ENCODE data around the gene PXN.
"Not testable (repeated sequence)": the region's sequence is repeated elsewhere in the genome, so short reads cannot be mapped to it uniquely, and the experiment has no call there.

PXN gene

DNA sequence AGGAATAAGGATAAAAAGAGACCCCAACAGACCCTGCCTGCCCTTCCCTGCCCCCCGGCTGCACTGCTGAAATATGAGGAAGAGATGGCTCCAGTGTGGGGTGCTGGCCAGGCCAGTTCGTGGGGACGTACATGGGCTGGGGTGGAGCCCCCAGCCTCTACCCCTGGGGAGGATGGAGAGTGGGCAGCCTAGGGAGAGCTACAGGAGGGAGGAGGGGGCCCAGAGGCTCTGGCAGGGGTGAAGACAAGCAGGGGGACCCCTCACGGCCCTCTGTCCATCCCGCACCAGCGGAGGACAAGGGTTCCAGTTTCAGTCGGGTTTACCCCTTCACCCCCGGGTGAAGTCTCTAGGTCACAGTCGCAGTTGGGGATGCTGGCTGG is 53.6 kb downstream of the PXN start:
- DNase-seq (ENCODE audit: low read depth in 2 of 3, low spot score in 2 of 3): no peak

GRCh38 chr12:120211243-120211903 is 54.2 kb downstream of the PXN start:
- DNase-seq (ENCODE audit: low read depth in 2 of 3, low spot score in 2 of 3): no peak

- no peak for DNase-seq (ENCODE audit: low read depth in 2 of 3, low spot score in 2 of 3)
These were observed 55.7 kb downstream of the PXN start for GRCh38 chr12:120209851-120210250.

DNA sequence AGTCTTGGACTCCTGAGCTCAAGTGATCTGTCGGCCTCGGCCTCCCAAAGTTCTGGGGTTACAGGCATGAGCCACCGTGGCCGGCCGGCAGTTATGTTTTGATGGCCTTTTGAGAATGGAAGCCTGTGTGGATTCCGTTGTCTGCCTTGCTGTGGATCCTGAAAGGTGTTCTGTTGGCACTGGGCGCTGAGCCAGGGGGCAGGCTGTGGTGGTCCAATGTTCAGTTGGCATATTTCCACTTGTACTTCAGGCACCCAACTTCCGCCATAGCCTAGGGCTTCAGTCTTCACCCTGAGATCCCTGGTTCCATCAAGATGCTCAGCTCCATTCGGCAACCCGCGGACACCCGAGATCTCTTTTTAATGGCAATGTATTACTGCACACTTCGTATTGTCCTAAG is 58.3 kb downstream of the PXN start:
- DNase-seq (ENCODE audit: low read depth in 2 of 3, low spot score in 2 of 3): no peak

- not testable (repeated sequence) for DNase-seq (ENCODE audit: low read depth in 2 of 3, low spot score in 2 of 3)
These were observed 58.7 kb downstream of the PXN start for GRCh38 chr12:120206781-120207180.

DNA sequence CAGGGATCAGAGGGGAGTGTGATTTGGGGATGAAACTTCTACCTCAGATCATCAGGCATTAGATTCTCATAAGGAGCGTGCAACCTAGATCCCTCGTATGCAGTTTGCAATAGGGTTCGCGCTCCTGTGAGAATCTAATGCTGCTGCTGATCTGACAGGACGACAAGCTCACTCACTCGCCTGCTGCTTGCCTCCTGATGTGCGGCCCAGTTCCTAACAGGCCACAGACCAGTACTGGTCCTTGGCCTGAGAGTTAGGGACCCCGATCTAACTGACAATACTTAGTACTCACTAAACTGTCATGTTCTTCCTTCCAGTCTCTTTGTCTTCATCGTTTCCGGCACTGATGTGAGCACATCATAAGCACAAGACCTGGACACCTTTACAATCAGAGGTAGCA is 59.3 kb downstream of the PXN start:
- no peak for DNase-seq (ENCODE audit: low read depth in 2 of 3, low spot score in 2 of 3)

GRCh38 chr12:120204171-120204570 is 61.4 kb downstream of the PXN start:
- DNase-seq (ENCODE audit: low read depth in 2 of 3, low spot score in 2 of 3): no peak

DNA sequence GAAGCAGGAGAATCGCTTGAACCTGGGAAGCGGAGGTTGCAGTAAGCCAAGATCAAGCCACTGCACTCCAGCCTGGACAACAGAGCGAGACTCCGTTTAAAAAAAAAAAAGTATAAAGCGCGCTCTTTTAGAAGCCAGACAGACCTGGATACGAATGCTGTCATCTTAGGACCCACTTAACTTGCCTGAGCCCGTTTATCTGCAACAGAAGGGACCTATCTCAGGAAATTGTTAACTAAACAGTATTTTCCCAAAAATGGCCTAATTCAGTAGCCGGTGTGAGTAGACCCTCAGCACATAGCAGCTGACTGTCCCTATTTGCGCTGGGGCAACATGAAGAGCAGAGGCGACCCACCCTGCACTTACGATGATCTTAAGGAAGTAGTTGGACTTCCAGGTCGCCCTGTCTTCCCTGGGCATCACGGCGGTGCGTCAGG is 65.1 kb downstream of the PXN start:
- DNase-seq (ENCODE audit: low read depth in 2 of 3, low spot score in 2 of 3): no peak

DNA sequence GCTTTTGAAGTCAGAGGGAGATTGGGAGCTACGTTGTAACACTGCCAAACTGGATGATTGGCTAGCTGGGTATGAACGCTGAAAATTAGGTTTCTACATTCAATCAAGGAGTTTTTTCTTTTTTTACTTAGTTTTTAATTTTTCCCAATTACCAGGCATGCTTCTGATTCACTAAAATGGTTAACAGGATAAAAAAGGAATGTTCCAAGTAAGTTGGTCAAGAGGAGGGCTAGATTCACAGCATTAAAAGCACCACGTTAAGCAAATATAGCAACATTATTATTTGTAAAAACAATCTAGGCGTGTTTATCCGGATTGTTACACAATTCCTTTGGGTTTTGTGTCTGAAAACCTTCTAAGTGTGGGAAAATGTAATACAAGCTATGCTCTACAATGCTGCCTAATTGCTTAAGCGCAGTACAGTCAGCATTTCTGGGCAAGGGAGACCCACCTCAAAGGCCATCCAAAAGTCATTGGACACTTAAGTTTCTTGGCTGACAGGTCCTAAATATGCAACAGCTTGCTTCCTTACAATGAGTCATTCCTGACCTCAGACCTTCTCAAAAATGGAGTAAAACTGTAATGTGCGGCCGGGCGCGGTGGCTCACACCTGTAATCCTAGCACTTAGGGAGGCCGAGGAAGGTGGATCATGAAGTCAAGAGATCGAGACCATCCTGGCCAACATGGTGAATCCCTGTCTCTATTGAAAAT is 65.8 kb downstream of the PXN start:
- DNase-seq (ENCODE audit: low read depth in 2 of 3, low spot score in 2 of 3): no peak

GRCh38 chr12:120199025-120199424 is 66.5 kb downstream of the PXN start:
- DNase-seq (ENCODE audit: low read depth in 2 of 3, low spot score in 2 of 3): no peak

- no peak for DNase-seq (ENCODE audit: low read depth in 2 of 3, low spot score in 2 of 3)
These were observed 68.0 kb downstream of the PXN start for GRCh38 chr12:120197542-120197887.

- DNase-seq (ENCODE audit: low read depth in 2 of 3, low spot score in 2 of 3): not testable (repeated sequence)
These were observed 68.6 kb downstream of the PXN start for GRCh38 chr12:120196817-120197541.

DNA sequence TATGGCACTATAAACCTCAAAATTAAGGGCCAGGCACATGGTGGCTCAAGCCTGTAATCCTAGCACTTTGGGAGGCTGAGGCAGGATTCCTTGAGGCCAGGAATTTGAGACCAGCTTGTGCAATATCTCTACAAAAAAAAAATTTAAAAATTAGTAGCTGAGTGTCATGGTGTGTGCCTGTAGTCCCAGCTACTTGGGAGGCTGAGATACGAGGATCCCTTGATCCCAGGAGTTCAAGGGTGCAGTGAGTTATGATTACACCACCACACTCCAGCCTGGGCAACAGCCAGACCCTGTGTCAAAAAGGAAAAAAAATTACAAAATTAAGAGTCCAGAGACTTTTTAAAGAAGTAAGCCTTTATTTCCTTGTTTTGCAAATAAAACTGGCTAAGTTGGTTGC is 69.2 kb downstream of the PXN start:
- no peak for DNase-seq (ENCODE audit: low read depth in 2 of 3, low spot score in 2 of 3)

DNA sequence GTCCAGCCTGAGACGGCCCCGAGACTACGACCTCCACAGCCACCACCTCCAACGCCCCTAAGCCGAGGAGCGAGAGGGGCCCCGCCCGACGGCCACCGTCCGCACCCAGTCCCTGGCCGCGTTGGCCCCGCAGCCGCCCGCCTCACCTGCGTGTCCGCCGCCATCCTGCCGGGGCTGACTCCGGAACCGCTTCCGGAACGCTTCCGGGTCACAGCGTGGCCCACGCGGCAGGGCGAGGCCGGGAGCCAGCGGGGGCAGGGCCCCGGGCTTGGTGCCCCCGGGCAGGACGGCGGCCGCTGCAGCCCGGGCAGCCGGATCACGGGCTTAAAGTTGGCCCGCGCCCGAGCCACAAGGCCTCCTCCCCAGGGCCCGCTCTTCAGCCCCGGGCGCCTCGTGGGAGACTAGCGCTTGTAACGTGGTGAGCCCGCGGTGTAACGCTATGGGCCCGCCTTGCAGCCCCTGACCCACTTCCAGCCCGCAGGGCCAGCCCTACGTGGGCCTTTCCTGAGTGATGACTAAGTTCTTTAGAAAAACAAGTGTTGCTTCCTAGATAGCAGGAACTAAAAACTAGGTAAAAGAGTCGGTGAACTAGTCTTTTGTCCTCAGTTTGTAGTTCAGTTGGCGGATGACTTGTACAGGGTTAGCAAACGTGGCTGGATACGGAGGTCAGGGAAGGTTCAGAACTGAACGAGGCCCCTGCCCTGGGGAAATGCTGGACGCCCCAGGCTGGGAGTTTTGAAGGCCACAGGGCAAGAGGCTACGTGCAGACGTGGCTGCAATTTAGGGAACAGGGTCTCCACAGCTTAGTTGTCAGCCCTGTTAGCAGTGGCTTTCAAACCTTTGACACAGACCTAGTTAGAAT is 70.8 kb downstream of the PXN start, which contains the start of gene GCN1:
Gene GCN1 (minus strand): TSS at position 182 of the 862 bp plus-strand sequence. CDS start 18 bp downstream, at position 164.
- peak; percentile 73 to 89 (median 81) for DNase-seq (ENCODE audit: low read depth in 2 of 3, low spot score in 2 of 3)

GRCh38 chr12:120194226-120194533 is 71.3 kb downstream of the PXN start:
- DNase-seq (ENCODE audit: low read depth in 2 of 3, low spot score in 2 of 3): no peak

- DNase-seq (ENCODE audit: low read depth in 2 of 3, low spot score in 2 of 3): not testable (repeated sequence)
These were observed 72.2 kb downstream of the PXN start for GRCh38 chr12:120193286-120193685.

- no peak for DNase-seq (ENCODE audit: low read depth in 2 of 3, low spot score in 2 of 3)
These were observed 74.5 kb downstream of the PXN start for GRCh38 chr12:120190985-120191480.

DNA sequence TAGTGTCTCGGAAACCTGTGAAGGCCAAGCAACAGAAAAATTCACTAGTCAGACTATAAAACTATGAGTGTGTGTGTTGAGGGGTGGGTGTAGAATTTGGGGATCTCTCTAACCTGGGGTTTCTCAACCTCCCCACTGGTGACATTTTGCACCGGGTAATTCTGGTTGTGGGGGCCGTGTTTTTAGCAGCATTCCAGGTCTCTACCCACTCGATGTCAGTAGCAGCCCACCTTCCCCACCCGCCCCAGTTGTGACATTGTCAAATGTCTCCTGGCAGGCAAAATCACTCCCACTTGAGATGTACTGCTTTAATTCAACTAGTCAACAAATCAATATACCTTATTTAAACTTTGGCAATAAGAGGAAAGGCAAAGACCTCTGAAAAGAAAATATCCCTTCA is 75.1 kb downstream of the PXN start:
- no peak for DNase-seq (ENCODE audit: low read depth in 2 of 3, low spot score in 2 of 3)

- no peak for DNase-seq (ENCODE audit: low read depth in 2 of 3, low spot score in 2 of 3)
These were observed 78.9 kb downstream of the PXN start for GRCh38 chr12:120186654-120187053.

DNA sequence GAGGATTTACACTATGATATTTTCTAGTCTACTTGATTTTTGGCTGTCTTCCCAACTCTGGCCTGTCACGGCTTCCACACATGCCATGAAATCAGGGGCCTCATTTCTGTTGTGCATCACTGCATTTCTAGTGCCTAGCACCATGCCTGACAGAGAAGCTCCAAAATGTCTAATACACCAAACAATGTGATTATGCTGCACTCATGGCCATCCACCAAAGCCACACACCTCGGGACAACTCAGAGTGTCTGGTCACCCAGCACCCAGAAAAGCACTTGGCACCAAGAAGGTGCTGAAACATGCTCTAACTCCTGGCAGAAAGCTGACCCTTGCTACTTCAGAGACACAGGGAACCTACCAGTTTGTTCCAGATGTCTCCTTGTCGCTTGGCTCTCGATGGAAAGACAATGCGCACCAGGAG is 82.3 kb downstream of the PXN start:
- no peak for DNase-seq (ENCODE audit: low read depth in 2 of 3, low spot score in 2 of 3)

DNA sequence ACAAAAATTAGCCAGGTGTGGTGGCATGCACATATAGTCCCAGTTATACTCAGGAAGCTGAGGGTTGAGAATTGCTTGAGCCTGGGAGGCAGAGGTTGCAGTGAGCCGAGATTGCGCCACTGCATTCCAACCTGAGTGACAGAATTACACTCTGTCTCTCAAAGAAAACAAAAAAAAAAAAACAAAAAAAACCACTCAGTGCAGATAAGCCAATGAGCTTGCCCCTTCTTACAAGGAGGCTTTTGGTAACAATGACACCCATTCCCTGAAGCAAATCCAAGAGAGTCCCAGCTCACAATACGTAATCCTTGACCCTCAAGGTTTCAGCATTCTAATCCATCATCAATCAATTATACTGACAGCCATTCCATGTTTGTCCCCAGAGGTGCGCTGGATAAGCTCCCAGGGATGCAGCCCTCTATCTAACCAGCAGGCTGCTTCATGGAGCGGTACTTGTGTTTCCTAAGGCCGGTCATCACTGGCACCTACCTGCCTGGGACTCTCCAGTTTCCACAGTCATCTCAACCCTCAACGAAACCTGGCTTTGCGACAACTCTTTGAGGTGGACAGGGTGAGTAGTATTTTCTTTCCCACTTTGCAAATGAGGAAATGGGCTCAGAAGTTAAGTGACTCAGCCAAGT is 83.4 kb downstream of the PXN start:
- DNase-seq (ENCODE audit: low read depth in 2 of 3, low spot score in 2 of 3): no peak
